Measurements from ENCODE around the gene ST3GAL5.
"Not testable (repeated sequence)": the region's sequence is repeated elsewhere in the genome, so short reads cannot be mapped to it uniquely, and the experiment has no call there.

ST3GAL5 gene

DNA sequence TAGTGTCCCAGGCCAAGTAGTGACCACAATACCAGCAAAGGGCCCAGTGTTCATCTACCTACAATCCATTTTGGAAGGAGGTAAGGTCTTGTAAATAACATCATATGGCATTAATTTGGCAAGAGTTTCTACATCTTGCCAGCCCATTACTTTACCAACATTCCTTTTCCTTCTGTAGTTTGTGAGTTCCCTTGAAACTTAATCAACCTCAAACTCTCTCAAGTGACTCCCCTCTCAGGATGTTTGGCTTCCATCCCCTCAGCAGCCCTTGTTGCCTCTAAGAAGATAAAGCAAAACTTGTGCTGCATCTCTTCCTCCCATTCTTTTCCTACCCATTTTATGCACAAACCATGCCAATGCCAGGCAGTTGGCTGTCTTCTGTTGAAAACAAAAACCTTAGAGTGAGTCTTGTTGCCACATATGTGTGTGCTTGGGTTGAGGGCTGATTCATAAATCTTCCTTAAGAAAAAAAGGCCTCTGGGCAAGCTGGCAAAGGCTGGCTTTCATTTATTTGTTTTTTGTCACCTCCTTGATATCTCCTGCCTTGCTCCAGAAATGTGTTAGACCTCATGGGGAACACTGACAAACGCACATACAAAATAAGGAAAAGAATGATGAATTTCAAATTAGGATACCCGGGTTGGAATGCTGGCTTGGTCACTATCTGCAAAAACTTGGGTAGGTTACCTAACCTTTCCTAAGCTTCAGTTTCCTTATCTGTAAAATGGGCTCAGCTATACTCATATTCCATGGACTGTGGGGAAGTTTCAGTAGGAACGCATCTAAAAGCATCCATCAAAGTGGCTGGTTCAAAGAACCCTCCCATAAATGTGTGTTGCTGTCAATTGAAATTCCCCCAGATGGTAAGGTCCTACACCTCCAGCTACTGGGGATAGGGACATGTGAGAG is 29.4 kb upstream of the ST3GAL5 start:
- DNase-seq (ENCODE audit: low read depth) = no peak

DNA sequence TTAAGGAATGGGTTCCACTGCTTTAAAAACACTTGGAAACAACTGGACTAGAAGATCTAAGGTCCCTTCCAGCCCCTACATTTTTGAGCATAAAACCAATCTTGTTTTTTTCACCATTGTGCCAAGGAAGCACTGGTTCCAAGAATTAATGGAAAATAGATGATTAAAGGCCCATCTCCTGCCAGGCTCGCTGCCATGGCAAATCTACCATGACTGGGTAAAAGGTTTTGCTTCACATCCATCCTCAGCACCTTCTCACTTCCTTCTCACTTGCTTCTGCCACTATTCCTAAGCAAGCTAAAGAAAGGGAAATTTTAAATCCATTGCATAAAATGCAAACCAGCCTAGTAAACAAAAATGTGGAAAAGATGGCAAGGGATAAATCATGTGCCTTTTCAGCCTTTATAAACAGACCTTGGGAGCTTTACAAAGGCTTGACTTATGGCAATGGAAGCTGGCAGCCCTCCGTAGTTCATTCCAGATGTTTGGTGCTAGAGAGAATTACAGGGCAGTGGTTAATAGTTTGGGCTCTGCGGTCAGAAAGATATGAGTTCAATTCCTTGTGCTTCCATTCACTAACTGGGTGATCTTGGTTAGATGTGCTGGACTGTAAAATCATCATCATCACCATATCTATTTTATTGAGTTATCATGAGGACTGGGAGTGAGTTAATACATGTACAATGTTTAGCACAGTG is 27.0 kb upstream of the ST3GAL5 start:
- no peak for DNase-seq (ENCODE audit: low read depth)

GRCh38 chr2:85914922-85915321 is 26.1 kb upstream of the ST3GAL5 start:
- no peak for DNase-seq (ENCODE audit: low read depth)

DNA sequence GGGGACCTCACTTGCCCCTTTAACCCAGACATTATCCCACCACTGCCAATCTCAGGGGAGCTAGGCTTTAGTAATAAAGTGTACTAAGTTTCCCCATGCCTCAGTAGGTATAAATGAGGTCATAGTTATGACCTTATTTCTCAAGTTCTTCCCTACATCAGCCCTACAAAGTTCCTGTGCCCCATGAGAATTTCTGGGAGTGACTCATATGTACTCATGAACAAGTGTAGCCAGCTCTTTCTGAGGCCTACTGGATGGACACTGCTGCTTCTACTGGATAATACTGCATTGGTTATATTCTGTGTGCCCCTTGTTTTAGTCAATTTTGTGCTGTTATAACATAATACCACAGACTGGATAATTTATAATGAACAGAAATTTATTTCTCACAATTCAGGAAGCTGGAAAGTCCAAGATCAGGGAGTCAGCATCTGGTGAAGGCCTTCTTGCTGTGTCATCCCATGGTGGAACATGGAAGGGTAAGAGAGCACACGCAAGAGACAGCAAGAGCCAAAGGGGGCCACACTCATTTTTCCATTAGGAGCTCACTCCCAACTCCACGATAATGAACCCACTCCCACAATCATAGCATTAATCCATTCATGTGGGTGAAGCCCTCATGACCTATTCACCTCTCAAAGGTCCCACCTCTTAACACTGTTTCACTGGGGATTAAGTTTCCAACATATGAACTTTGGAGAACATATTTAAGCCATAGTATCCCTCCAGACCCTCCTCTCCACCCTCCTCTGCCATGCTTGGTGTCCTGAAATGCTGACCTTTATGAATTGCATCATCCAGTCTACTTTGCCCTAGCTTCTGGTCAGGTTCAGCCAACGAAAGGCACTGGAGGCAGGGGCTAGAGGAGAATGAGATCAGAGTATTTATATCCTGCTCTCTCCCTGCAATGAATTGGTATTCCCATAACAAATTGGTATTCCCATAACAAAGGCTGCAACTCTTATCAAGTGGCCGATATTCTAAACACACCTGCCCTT is 25.4 kb upstream of the ST3GAL5 start:
- peak; percentile 91 for DNase-seq (ENCODE audit: low read depth)

- DNase-seq (ENCODE audit: low read depth) = peak; percentile 61
Observed at GRCh38 chr2:85911814-85912692, 23.3 kb upstream of the ST3GAL5 start.

DNA sequence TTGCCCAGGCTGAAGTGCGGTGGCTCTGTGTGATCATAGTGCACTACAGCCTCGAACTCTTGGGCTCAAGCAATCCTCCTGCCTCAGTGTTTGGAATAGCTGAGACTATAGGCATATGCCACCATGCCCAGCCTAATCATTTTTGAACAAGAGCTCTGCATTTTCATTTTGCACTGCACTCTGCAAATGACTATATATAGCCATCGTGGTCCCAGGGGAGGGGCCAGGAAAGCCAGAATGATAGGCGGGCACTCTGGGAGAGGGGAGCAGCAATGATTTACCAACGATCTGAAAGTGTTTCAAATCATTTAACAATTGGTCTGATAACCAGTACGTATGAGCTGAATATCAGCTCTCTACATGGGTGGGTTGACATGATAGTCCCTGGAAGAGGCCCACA is 22.3 kb upstream of the ST3GAL5 start:
- DNase-seq (ENCODE audit: low read depth) = no peak

GRCh38 chr2:85909005-85909404 is 20.2 kb upstream of the ST3GAL5 start:
- no peak for DNase-seq (ENCODE audit: low read depth)

DNA sequence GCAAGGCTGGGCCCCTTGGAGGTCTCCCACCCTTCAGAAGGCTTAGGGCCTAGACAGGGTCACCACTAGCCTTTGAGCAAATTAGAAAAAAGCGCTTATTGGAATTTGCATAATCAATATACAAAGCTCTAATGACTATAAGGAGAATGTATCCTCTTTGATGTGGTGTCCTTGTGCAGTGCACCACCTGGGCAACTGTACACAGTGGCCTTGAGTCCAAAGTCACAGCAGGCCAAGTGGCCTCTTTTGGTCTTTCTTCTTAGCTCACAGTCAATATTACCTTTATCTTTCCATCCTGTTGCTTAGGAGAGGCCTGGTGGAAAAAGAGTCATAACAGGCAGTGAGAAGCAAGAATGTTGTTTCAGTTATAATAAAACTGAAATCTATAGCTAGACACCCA is 19.7 kb upstream of the ST3GAL5 start:
- DNase-seq (ENCODE audit: low read depth) = no peak

- DNase-seq (ENCODE audit: low read depth) = no peak
Observed at GRCh38 chr2:85907671-85908157, 18.9 kb upstream of the ST3GAL5 start.

DNA sequence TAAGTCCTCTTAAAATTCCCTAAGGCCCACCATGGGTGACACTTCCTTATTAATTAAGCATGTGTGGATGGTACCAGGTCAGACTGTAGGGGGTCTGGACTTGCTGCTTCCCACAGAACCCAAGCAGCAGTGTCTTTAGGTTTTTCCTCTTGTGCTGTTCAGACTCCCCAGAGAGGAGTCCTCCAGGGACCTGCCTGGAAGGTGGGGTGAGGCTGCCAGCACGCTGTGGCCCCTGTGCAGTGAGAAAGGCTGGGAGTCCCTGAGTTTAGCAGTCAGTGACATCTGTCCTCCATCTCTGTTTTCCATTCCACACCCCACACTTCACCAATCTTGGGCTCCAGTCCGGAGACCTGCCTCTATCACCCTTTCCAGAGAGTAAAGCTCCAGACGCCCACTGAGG is 18.0 kb upstream of the ST3GAL5 start:
- DNase-seq (ENCODE audit: low read depth) = no peak

DNA sequence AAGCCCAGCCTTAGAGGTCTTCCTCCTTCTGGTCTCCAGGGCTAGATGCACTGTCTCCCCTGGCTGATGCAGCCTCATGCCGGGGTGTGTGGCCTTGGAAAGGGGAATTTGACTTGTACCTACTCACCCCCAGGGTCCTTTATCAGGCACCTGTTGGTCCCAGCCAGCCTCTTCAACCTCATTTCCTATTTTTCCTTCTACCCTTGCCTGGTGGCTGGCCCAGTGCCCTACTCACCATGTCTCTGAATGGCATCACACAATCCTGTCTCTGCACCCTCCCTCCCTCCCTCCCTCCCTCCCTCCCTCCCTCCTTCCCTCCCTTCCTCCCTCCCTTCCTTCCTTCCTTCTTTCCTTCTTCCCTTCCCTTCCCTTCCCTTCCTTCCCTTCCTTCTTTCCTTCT is 17.1 kb upstream of the ST3GAL5 start:
- DNase-seq (ENCODE audit: low read depth) = no peak

GRCh38 chr2:85905187-85905666 is 16.4 kb upstream of the ST3GAL5 start:
- DNase-seq (ENCODE audit: low read depth) = no peak

GRCh38 chr2:85903849-85904248 is 15.1 kb upstream of the ST3GAL5 start:
- DNase-seq (ENCODE audit: low read depth) = no peak

DNA sequence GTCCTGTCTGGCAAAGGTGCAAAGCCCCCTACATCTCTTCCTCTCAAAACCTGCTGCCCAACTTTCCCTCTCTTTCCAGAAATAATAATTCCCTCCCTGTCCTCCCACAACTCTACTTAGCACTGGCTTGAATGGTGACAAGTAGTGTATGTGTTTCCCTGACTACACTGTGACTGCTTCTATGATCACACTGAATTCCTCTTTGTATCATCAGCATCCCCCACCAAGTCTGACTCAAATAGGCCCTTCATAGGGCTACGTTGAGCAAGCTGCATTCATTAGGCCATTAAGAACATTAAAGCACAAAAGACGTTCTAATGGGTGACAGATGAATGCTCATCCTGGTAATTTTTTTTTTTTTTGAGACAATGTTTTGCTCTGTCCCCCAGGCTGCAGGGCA is 13.7 kb upstream of the ST3GAL5 start:
- DNase-seq (ENCODE audit: low read depth) = peak; percentile 61

DNA sequence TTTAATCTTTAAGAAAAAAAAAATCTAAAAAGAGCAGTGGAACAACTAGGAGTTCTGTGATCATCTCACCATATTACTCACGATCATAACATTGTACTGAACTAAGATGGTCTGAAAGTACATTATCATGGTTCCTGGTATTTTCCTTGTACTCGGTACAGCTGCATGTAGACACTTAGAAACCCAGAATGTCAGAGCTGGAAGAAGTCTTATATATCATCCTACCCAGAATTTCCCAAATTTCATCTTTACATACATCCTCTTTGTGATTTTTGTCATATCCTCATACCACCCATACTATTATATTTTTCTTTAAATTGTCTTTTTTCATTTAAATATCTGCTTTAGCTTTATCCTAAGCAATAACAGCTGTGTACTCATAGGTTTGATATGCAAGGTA is 12.4 kb upstream of the ST3GAL5 start:
- no peak for DNase-seq (ENCODE audit: low read depth)

DNA sequence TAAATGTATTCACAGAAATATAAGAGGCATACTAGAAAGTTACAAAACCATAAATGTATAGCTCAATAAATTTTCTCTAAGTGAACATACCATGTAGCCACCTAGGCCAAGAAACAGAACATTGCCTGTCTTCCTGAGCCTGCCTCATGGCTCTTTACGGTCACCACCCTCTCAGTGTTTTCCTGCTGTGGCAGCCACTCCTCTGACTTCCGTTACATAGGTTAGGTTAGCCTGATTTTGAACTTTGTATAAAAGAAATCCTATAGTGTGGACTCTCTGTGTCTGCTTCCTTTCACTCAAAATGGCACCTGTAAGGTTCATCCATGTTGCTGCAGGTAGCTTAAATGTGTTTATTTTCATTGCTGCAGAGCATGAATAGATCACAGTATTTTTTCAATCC is 11.6 kb upstream of the ST3GAL5 start:
- no peak for DNase-seq (ENCODE audit: low read depth)

GRCh38 chr2:85899849-85900248 is 11.1 kb upstream of the ST3GAL5 start:
- DNase-seq (ENCODE audit: low read depth) = no peak

DNA sequence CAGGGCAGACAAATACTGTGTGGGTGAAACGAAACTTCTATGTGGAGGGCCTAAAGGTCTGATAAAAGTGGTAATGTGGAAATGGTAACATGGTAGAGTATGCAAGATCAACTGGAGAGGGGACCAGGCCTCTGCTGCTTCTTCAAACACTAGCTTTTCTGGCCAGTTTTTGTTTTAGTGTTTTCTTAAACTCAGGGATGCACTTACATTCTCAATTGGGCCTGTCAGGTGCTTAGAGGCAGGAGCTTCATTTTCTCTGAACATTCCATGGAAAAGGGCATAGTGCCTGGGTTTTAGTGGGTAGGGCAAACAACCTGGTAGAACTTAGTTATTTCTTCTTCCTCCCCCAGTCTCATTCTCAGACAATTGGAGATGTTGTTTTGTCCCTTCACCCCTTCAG is 10.5 kb upstream of the ST3GAL5 start:
- no peak for DNase-seq (ENCODE audit: low read depth)

DNA sequence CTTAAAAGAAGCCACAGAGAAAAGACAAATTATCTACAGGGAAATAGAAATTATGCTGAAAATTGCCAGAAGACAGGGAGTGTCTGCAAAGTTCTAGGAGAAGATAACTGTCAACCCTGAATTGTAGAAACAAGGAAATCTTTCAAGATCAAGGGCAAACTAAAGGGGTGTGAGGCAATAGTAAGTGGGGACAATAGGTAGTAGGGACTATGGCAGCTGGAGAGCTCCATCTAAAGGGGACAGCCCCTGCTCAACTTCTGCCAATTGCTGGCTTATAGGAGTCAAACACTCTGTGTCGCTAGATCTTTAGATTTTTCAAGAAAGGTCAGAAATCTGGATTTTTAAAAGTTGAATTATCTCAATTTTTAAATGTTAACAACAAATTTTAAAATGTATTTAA is 10.1 kb upstream of the ST3GAL5 start:
- no peak for DNase-seq (ENCODE audit: low read depth)

DNA sequence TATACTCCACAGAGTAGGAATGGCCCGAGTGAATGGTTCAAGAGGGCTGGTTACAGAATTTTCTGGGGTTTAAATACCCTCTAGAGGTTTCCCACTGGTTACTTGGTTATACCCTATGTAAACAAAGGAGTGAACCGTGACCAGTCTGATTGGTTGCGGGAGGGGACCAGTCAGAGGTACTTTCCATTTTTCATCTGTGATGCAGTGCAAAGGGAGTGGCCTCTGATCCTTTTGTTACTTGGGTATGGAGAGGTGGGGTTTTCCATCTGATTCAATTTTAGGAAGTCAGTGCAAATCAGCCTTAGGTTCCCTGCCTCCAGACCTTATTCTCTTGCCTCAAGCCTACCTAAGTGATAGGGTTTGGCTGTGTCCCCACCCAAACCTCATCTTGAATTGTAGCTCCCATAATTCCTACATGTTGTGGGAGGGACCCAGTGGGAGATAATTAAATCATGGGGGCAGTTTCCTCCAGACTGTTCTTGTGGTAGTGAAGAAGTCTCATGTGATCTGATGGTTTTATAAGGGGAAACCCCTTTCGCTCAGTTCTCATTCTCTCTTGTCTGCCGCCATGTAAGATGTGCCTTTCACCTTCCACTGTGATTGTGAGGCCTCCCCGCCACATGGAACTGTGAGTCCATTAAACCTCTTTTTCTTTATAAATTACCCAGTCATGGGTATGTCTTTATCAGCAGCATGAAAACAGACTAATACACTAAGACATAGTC is 5.9 kb upstream of the ST3GAL5 start:
- not testable (repeated sequence) for DNase-seq (ENCODE audit: low read depth)
